NCI-H82 treated with DMSO at 0.1 percent for 48 hours (cell line): ENCODE data around the gene RNF217.
"Not testable (repeated sequence)": the region's sequence is repeated elsewhere in the genome, so short reads cannot be mapped to it uniquely, and the experiment has no call there.

Experiments
- DNase-seq: peaks from one replicate; lab custom pipeline; 2025; ENCODE audit not compliant: unreplicated experiment; lab: John Stamatoyannopoulos, UW

The RNF217 gene

GRCh38 chr6:125121894-125122293 is 159.7 kb downstream of the RNF217 start:
- no peak for DNase-seq

GRCh38 chr6:125123051-125123450 is 160.8 kb downstream of the RNF217 start:
- peak; percentile 68 for DNase-seq

- DNase-seq, result peak; percentile 68
These were observed 161.3 kb downstream of the RNF217 start for GRCh38 chr6:125123468-125124048.

- peak; percentile 36 for DNase-seq
These were observed 161.9 kb downstream of the RNF217 start for GRCh38 chr6:125124049-125124669.

GRCh38 chr6:125125856-125126255 is 163.6 kb downstream of the RNF217 start:
- not testable (repeated sequence) for DNase-seq

GRCh38 chr6:125129354-125129753 is 167.1 kb downstream of the RNF217 start:
- DNase-seq, result no peak

- DNase-seq, result no peak
These were observed 169.8 kb downstream of the RNF217 start for GRCh38 chr6:125132058-125132457.

GRCh38 chr6:125136378-125136777 is 174.1 kb downstream of the RNF217 start:
- DNase-seq, result no peak

- DNase-seq, result no peak
These were observed 175.8 kb downstream of the RNF217 start for GRCh38 chr6:125138083-125138482.

GRCh38 chr6:125140808-125141207 is 178.6 kb downstream of the RNF217 start:
- DNase-seq, result no peak
